Esophagus (tissue), 2 donors: Measurements from ENCODE around the gene RNU2-1. TPM values are rescaled to one million over a fixed set of nuclear protein-coding genes. Genes with fewer than 3 reads are reported as not detected.
"Not testable (repeated sequence)": the region's sequence is repeated elsewhere in the genome, so short reads cannot be mapped to it uniquely, and the experiment has no call there.

Experiments
- H3K27ac ChIP-seq, 2 donors: one replicate each; pipeline ENCODE4 v1.5.1; 2013; ENCODE audit warnings: low read depth in 2 of 2, mild to moderate bottlenecking in 2 of 2, inconsistent platforms in 1 of 2, low read length in 1 of 2, moderate library complexity in 1 of 2
- H3K27me3 ChIP-seq, 2 donors: one replicate each; pipeline ENCODE4 v1.6.1; 2013; ENCODE audit warnings: low read length in 2 of 2, control low read depth in 1 of 2, mild to moderate bottlenecking in 1 of 2; ENCODE audit not compliant: insufficient read depth in 2 of 2, control insufficient read depth in 1 of 2
- H3K36me3 ChIP-seq, 2 donors: one replicate each; pipeline ENCODE4 v1.6.1; 2013; ENCODE audit warnings: low read length in 1 of 2; ENCODE audit not compliant: control insufficient read depth in 2 of 2, insufficient read depth in 2 of 2
- H3K4me1 ChIP-seq, 2 donors: one replicate each; pipeline ENCODE4 v1.6.1; 2013; ENCODE audit warnings: low read length in 1 of 2; ENCODE audit not compliant: control insufficient read depth in 2 of 2, insufficient read depth in 2 of 2
- H3K4me3 ChIP-seq, 2 donors: one replicate each; pipeline ENCODE4 v1.5.1; 2013; ENCODE audit warnings: low read length in 2 of 2, mild to moderate bottlenecking in 2 of 2, low read depth in 1 of 2, moderate library complexity in 1 of 2
- H3K9me3 ChIP-seq, 2 donors: one replicate each; pipeline ENCODE4 v1.6.1; 2013; ENCODE audit warnings: mild to moderate bottlenecking in 2 of 2, low read depth in 1 of 2, low read length in 1 of 2, moderate library complexity in 1 of 2; ENCODE audit not compliant: control insufficient read depth in 2 of 2, insufficient read depth in 1 of 2
- WGBS, 2 donors: extraction: QIAGEN DNeasy Blood & Tissue Kit; methylation state at CpG; one replicate each; pipeline ENCODE4 v1.1.7; 2013; 5-methylcytosine and 5-hydroxymethylcytosine counted together
- polyA plus RNA-seq, 2 donors: library from polyadenylated mRNA; stranded (reverse); fragments of 200-250 nt; gene quantifications; one replicate each; pipeline ENCODE4 v1.2.3, GENCODE V29; 2013
- donor health status: healthy with polysubstance abuse.
- donor health status: Bipolar disorder and iron deficiency.

Gene RNU2-1
- polyA plus RNA-seq, 2 donors = not detected

DNA sequence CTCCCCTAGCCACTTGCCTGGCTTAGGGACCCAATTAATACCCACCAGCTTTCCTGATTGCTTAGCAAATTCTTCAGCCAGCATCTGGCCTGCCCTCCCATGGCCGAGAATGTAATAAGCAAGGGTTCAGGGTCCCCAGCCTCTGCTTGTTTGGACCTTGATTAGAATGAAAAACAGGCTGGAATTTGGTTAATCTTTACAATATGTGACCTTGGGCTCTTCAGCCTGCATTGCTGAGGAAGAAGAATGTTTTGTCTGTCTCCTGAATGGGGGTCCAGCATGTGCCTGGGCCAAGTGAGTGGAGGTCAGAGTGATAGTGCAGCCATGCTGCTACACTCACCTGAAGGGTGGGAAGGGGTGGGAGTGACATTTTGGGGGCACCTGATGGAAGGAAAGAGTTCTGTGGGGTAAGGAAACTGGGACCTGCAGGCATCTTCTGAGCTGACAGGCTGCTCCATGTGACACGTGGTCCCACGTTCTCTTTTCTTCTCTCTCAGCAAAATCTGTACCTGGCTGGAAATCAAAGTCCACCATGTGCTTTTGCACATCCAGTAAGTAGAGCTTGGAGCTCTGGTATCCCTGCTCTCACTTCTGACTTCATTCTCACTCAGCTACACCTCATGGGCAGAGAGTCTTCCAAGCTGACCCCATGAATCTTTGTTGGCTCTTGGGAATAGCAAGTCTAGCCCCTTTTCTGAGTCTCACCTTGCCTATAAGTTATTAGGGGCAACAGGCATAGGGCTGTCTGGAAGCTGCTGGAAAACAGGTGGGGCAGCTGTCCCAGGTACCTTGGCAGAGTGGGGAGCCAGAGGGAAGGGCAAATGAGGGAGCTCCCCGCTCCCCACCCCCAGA lies 16.8 kb downstream of the RNU2-1 start:
- H3K9me3 ChIP-seq = no peaks in the 10 kb centered on the region
- H3K4me3 ChIP-seq = no peak overlapping the region
- H3K27me3 ChIP-seq = no peaks in the 10 kb centered on the region
- no peak overlapping the region for H3K27ac ChIP-seq
- WGBS, 2 donors = 87 to 91% methylated on average over 4 of the region's 4 CpGs
- peaks cover 0 to 7% of the 10 kb centered on the region in 2 donors for H3K36me3 ChIP-seq
- H3K4me1 ChIP-seq = peaks cover 0 to 8% of the 10 kb centered on the region in 2 donors

DNA sequence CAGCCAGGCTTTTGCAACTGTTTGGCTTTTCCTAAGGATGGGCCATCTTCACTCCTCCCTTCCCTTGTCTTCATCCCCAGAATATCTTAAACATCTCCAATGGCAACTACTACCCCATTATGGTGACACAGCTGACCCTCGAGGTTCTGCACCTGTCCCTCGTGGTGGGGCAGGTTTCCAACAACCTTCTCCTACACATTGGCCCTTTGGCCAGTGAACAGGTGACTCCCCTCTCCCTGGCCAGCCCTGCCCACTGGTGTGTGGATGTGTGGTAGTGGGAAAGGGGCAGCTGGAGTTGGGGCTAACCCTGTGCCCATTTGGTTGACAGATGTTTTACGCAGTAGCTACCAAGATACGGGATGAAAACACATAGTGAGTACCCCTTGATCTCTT lies 17.4 kb downstream of the RNU2-1 start:
- Histone ChIP-seq H3K9me3 (no peaks in the 10 kb centered on the region), H3K36me3 (peaks cover 0 to 7% of the 10 kb centered on the region in 2 donors), H3K27ac (no peak overlapping the region), H3K27me3 (no peaks in the 10 kb centered on the region), H3K4me3 (no peak overlapping the region), H3K4me1 (peaks cover 0 to 8% of the 10 kb centered on the region in 2 donors)
- WGBS, 2 donors = 91 to 92% methylated on average over 4 of the region's 4 CpGs

DNA sequence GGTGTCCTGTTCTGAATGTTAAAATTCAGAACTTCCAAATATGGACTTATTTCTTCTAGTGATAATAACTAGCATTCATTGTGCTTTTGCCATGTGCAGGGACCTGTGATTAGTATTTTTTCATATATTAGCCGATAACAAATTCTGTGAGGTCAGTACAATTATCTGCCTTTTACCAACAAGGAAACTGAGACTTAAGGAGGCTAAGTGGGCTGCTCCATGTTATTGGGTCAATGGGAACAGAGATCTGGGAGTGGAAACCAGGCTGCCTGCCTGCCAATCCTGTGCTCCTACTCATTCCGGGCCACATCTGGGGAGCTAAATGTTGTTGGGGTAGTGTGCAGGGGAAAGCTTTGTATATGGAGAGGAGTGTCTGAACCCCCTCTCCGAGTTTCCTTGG lies 18.4 kb downstream of the RNU2-1 start:
- 96 to 97% methylated on average over 3 of the region's 3 CpGs for WGBS, 2 donors
- Histone ChIP-seq H3K4me1 (peaks cover 0 to 8% of the 10 kb centered on the region in 2 donors), H3K9me3 (no peaks in the 10 kb centered on the region), H3K4me3 (no peak overlapping the region), H3K27me3 (no peaks in the 10 kb centered on the region), H3K36me3 (peaks cover 0 to 7% of the 10 kb centered on the region in 2 donors), H3K27ac (no peak overlapping the region)

DNA sequence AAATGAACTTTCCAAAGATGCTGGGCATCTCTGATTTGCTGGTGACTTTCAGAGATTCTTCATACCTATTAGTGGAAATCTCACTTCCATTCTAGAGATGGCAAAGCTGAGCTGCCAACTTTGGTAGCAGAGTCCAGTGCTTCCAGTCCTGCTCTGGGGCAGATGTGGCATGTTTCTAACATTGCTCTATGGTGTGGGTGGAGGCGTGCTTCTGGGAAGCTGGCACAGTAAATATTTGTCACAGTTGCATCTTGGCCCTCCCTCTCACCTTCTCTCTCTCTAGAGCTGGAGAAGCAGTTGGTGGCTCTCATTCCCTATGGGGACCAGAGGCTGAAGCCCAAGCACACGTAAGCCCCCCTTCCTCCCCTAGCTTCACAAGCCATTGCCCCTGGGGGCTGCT lies 20.2 kb downstream of the RNU2-1 start:
- Histone ChIP-seq H3K9me3 (no peaks in the 10 kb centered on the region), H3K27me3 (no peaks in the 10 kb centered on the region), H3K36me3 (peaks cover 0 to 7% of the 10 kb centered on the region in 2 donors), H3K27ac (no peak overlapping the region), H3K4me3 (no peak overlapping the region), H3K4me1 (peaks cover 0 to 8% of the 10 kb centered on the region in 2 donors)
- 86 to 92% methylated on average over 2 of the region's 2 CpGs for WGBS, 2 donors

DNA sequence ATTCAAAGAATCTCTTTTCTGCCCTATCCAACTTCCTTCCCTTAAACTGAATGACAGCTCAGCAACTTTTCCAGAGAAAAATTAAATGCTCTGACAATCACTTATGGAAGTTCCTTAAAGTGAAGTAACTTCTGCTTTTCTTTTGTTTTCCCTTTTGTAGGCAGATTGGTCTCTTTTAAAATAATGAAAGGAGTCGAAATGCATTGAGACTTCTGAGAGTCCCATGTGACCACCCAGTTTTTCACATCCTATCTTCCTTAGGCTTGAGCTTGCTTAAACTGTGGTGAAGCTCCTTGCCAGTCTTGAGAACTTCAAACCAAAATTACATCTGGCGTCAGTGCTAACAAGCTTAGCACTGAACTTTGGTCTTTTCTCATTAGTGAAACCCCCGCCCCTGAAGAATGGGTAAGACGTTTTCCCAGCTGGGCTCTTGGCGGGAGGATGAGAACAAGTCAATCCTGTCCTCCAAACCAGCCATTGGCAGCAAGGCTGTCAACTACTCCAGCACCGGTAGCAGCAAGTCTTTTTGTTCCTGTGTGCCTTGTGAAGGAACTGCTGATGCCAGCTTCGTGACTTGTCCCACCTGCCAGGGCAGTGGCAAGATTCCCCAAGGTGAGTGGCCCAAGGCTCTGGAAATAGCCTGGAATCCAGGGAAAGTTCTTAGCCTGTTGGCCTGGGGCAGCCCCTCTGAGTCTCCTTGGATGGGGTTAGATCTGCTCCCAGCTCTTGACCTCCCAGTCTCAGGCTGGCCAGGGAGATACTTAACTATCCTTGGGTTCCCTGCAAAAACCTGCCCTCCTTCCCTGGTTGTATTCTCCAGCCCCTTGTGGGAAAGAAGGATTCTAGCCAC lies 20.9 kb downstream of the RNU2-1 start:
- Histone ChIP-seq H3K9me3 (no peaks in the 10 kb centered on the region), H3K27ac (peak overlapping the region; percentile 74 to 77), H3K36me3 (peaks cover 2 to 7% of the 10 kb centered on the region in 2 donors), H3K27me3 (no peaks in the 10 kb centered on the region), H3K4me1 (peaks cover 0 to 8% of the 10 kb centered on the region in 2 donors), H3K4me3 (peak overlapping the region in 1 of 2 donors; percentile 57)
- 42 to 51% methylated on average over 7 of the region's 7 CpGs for WGBS, 2 donors

DNA sequence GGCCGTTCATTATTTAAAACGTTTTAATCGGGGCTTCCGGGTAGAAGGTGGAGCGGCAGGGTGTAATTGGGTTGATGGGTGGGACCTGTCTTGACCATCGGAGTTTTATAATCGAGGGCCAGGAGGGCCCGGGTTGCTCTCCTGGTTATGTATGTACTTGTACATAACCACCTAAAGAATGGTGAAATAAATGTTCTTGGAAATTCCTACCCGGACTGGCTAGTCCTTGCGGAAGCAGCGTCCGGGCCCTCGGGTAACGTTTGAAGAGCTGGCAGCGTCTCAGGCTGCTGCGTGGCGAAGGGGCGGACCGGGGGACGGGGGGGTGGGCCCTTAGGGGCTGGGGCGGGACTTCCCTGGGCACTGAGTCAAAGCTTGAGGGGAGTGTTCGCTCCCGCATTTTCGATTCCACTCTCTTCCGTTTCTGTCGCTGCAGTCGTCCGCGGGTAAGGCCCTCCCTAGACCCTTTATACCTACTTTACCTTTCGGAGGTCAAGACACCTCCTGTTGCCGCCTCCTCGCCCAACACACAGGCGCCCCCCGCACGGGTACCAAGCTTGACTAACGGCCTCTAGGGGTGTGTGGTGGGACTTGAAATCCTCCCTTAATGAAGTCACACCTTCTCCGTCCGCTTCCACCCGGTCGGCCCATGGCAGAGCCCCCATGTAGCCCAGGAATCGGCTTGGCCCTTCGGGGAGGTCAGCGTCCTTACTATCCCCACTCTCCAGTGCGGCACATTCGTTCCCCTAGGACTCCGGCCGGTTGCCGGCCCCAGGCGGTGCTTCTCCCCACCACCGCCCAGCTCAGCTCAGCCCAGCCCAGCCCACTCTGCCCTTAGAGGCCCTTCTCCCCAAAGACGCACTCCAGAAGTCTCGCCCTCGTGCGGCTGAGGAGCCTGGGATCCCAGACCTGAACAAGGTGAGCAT lies 22.0 kb downstream of the RNU2-1 start, which contains the start of gene TMEM106A:
TMEM106A (plus strand) TSS at position 396 of the 923 bp plus-strand sequence. CDS start 1,167 bp downstream, outside the sequence.
- H3K27ac ChIP-seq = peak within 1 kb of the TSS; percentile 74 to 77
- 1% methylated on average over 54 of the region's 54 CpGs for WGBS, 2 donors
- H3K36me3 ChIP-seq = peaks cover 6 to 7% of the 10 kb centered on the region in 2 donors
- peaks cover 0 to 8% of the 10 kb centered on the region in 2 donors for H3K4me1 ChIP-seq
- no peaks in the 10 kb centered on the region for H3K9me3 ChIP-seq
- H3K4me3 ChIP-seq = peak within 1 kb of the TSS; percentile 57 to 59
- no peaks in the 10 kb centered on the region for H3K27me3 ChIP-seq

DNA sequence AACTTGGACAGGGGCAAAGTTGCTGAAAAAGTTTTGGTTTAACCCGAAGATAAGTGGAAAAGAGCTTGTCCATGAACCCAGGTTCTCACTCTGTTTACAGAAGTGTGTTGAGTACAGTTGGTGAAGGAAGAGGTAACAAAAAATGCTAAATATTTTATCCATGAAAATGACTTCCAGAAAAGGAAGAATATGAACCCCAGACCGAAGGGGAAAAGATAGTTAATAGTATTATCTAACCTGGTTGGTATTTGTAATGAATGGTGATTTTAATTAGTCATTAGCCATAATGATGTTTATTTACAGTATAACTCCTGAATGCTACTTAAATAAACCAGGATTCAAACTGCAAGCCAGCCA lies 22.7 kb downstream of the RNU2-1 start:
- Histone ChIP-seq H3K27ac (peak overlapping the region; percentile 54 to 70), H3K36me3 (peaks cover 3 to 6% of the 10 kb centered on the region in 2 donors), H3K9me3 (no peaks in the 10 kb centered on the region), H3K27me3 (no peaks in the 10 kb centered on the region), H3K4me3 (peak overlapping the region in 1 of 2 donors; percentile 57), H3K4me1 (peaks cover 0 to 8% of the 10 kb centered on the region in 2 donors)
- WGBS, 2 donors = 17 to 20% methylated on average over 2 of the region's 2 CpGs

DNA sequence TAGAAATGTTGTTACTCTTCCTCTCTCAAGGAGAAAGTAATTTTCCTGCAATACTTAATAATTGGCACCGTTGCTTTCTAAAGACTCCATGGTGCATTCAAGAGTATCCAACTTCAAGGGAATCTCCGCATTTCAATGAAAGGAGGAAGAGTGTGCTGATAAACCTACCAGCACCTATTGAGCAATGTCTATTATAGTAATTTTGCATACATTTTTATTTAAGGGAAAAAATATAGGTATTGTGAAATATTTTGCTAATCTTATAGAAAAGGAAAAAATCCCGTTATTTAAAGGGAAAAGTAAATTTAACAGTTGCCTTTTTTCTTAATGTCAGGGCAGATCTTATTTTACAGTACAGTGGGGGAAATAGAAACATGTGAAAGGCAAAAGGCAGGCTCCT lies 23.2 kb downstream of the RNU2-1 start:
- Histone ChIP-seq H3K4me1 (peaks cover 0 to 8% of the 10 kb centered on the region in 2 donors), H3K36me3 (peaks cover 0 to 6% of the 10 kb centered on the region in 2 donors), H3K9me3 (no peaks in the 10 kb centered on the region), H3K4me3 (no peak overlapping the region), H3K27ac (no peak overlapping the region), H3K27me3 (no peaks in the 10 kb centered on the region)
- 71 to 82% methylated on average over 3 of the region's 3 CpGs for WGBS, 2 donors

DNA sequence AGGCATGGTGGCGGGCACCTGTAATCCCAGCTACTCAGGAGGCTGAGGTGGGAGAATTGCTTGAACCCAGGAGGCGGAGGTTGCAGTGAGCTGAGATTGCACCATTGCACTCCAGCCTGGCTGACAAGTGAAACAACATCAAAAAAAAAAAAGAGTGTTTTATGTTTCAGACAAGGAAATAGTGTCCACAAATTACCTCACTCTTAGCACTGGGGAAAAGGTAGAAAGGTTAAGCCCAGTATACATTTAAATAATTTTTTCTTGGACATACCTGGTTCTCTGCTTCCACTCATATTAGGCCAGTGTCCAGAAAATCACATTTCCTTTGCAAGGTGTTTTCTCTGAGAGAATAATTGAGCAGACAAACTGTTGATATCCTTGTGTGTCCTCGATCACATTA lies 30.8 kb downstream of the RNU2-1 start:
- H3K27me3 ChIP-seq, H3K27ac ChIP-seq, H3K4me3 ChIP-seq, H3K4me1 ChIP-seq, H3K9me3 ChIP-seq: not testable (repeated sequence)
- 97 to 98% methylated on average over 3 of the region's 3 CpGs for WGBS, 2 donors
- peaks cover 21 to 23% of the 10 kb centered on the region in 2 donors for H3K36me3 ChIP-seq
